HG03378 (cell line): Measurements from ENCODE around the gene BLTP3A.
"Not testable (repeated sequence)": the region's sequence is repeated elsewhere in the genome, so short reads cannot be mapped to it uniquely, and the experiment has no call there.

Source experiments
- ATAC-seq: cut with Tn5 transposase; IDR thresholded peaks from one replicate; pipeline ENCODE4 v1.9.1; 2021; ENCODE audit warnings: mild to moderate bottlenecking, moderate library complexity; ENCODE audit not compliant: unreplicated experiment

BLTP3A gene

DNA sequence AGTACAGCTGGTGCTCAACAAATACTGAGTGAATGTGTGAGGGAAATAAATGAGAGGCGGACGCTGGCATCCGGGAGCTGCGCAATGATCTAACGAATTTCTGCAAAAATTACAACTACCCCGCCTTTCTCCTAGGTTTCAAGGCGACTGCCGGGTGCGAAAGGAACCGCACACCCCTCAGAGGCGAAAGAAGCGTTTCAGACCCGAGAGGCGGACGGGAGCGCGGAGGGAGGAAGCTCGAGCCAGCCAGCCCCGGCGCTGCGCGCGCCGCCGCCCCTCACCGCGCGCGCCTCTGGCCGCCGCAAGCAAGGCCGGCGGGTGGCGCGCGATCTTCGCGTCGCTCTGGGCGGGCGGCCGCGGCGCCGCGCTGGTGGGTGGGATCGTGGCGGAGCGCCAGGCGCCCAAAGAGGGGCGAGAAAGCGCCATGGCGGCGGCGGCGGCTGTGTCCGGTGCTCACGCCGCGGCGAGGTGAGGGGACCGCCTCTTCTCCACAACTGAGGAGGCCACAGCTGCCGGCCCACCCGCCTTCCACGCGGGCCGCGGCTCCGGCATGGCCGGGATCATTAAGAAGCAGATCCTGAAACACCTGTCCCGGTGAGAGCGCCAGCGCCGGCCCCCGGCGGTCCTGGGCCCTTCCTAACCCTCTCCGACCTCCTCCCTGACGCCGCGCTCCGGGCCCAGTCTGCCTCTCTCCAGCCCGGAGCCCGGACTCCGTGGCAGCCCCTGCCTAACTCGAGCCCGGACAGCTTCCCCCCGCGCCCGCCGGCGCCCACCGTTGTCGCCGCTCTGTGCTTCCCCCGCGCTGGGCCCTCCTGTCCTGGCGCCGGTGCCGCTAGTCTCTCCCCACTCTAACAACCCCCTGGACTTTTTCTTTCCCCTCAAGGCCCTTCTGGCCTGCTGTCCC lies at the start of gene BLTP3A:
Gene BLTP3A, plus strand, starts transcription at position 383 of the 904 bp plus-strand sequence. Its CDS starts 168 bp downstream, at position 551.
- no peak for ATAC-seq

GRCh38 chr6:34742094-34742493 lies 49.8 kb upstream of the BLTP3A start:
- no peak for ATAC-seq

DNA sequence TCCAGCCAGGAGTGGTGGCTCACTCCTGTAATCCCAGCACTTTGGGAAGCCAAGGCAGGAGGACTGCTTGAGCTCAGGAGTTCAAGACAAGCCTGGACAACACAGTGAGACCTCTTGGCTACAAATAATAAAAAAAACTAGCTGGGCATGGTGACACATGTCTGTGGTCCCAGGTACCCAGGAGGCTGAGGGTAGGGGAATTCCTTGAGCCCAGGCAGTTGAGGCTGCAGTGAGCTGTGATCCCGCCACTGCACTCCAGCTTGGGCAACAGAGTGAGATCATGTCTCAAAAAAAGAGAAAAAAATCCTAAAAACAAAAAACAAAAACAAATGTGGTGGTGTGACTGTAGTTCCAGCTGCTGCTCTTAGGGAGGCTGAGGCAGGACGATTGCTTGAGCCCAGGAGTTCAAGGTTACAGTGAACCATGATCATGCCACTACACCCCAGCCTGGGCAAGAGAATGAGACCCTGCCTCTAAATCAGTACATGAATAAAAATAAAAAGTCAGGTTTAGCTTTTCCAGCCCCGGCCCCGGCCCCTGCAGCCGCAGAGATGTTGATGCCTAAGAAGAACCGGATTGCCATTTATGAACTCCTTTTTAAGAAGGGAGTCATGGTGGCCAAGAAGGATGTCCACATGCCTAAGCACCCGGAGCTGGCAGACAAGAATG lies 48.1 kb upstream of the BLTP3A start:
- ATAC-seq: no peak

DNA sequence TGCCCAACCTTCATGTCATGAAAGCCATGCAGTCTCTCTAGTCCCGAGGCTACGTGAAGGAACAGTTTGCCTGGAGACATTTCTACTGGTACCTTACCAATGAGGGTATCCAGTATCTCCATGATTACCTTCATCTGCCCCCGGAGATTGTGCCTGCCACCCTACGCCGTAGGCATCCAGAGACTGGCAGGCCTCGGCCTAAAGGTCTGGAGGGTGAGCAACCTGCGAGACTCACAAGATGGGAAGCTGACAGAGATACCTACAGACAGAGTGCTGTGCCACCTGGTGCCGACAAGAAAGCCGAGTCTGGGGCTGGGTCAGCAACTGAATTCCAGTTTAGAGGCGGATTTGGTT lies 47.6 kb upstream of the BLTP3A start:
- ATAC-seq: not testable (repeated sequence)

GRCh38 chr6:34745277-34746103 lies 46.4 kb upstream of the BLTP3A start:
- no peak for ATAC-seq

GRCh38 chr6:34746104-34746846 lies 45.6 kb upstream of the BLTP3A start:
- no peak for ATAC-seq

DNA sequence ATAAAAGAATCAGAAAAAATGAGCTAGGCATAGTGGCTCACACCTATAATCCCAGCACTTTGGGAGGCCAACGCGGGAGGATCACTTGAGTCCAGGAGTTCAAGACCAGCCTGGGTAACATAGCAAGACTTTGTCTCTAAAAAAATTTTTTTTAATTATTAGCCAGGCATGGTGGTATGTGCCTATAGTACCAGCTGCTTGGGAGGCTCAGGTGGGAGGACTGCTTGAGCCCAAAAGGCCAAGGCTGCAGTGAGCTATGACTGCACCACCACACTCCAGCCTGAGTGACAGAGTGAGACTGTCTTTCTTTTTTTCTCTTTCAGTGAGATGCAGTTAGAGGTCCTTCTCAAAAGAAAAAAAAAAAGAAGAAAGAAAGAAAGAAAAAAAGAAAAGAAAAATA lies 43.1 kb upstream of the BLTP3A start:
- no peak for ATAC-seq

GRCh38 chr6:34756513-34756856 lies 35.4 kb upstream of the BLTP3A start:
- ATAC-seq: not testable (repeated sequence)

GRCh38 chr6:34757687-34758274 lies 34.1 kb upstream of the BLTP3A start:
- no peak for ATAC-seq

DNA sequence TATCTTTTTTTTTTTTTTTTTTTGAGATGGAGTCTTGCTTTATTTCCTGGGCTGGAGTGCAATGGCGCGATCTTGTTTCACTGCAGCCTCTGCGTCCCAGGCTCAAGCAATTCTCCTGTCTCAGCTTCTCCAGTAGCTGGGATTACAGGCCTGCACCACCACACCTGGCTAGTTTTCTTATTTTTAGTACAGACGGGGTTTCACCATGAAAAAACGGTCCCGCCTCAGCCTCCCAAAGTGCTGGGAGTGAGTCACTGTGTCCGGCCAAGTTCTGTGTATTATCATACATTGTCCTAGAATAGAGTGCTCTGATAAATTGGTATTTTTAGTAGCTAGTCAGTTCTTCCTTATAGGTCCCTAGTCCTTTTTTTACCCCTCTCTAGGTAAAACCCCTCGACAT lies 31.8 kb upstream of the BLTP3A start:
- ATAC-seq: no peak

DNA sequence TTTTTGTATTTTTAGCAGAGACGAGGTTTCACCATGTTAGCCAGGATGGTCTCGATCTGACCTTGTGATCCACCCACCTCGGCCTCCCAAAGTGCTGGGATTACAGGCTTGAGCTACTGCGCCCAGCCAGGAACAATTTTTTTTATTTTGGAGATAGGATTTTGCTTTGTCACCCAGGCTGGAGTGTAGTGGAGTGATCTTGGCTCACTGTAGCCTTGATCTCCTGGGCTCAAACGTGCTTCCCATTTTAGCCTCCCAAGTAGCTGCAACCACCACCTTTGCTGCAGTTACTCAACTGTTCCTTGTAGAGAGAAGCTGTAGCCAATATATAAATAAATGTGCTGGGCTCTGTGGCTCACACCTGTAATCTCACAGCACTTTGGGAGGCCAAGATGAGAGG lies 30.2 kb upstream of the BLTP3A start:
- not testable (repeated sequence) for ATAC-seq

DNA sequence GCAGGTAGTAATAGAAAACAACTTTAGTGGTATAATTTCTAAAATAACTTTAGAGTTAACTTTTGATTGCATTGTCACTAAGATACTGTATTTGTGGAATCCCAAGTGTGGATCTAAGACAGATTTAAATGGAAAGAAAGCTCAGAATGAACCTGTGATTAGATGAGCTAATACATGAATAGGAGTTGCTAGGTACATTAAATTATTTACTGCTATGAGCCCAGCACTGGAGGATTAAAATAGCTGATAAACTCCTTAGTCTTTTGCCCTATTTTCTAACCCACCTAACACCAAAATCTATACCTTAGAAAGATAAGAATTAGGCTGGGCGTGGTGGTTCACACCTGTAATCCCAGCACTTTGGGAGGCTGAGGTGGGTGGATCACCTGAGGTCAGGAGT lies 23.7 kb upstream of the BLTP3A start:
- no peak for ATAC-seq

DNA sequence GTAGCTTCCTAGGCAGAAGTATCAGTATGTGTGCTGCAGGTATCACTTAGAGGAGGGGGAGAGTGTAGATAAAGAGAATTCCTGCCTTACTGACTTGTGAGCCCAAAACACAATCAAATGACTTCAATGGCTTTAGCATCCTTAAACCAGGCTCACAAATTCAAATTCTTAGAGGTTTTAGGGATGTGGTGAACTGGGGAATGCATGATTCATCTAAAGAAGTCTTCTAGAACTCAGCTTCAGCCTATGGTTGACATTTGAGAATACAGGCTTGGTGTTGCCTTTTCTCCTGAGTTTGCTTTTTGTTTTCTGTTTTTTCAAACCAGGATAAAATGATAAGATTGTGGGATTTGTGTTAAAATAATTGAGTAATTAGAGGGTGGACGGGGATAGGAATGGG lies 20.2 kb upstream of the BLTP3A start:
- ATAC-seq: no peak

GRCh38 chr6:34772940-34773339 lies 18.9 kb upstream of the BLTP3A start:
- no peak for ATAC-seq

GRCh38 chr6:34773916-34774315 lies 18.0 kb upstream of the BLTP3A start:
- no peak for ATAC-seq

- no peak for ATAC-seq
Observed at GRCh38 chr6:34774967-34775366, 16.9 kb upstream of the BLTP3A start.

DNA sequence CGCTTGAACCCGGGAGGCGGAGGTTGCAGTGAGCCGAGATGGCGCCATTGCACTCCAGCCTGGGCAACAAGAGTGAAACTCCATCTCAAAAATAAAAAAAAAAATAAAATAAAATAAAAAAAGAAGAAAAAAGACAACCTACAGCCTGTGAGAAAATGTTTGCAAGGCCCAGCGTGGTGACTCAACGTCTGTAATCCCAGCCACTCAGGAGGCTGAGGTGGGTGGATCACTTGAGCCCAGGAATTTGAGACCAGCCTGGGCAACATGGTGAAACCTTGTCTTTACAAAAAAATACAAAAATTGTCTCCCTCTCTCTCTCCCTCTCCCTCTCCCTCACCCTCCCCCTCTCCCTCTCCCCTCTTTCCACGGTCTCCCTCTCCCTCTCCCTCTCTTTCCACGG lies 6.5 kb upstream of the BLTP3A start:
- not testable (repeated sequence) for ATAC-seq

DNA sequence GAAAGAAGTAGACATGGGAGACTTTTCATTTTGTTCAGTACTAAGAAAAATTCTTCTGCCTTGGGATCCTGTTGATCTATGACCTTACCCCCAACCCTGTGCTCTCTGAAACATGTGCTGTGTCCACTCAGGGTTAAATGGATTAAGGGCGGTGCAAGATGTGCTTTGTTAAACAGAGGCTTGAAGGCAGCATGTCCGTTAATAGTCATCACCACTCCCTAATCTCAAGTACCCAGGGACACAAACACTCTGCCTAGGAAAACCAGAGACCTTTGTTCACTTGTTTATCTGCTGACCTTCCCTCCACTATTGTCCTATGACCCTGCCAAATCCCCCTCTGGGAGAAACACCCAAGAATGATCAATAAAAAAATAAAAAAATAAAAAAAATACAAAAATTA lies 4.7 kb upstream of the BLTP3A start:
- not testable (repeated sequence) for ATAC-seq

- ATAC-seq: no peak
Observed at GRCh38 chr6:34788111-34788510, 3.8 kb upstream of the BLTP3A start.

DNA sequence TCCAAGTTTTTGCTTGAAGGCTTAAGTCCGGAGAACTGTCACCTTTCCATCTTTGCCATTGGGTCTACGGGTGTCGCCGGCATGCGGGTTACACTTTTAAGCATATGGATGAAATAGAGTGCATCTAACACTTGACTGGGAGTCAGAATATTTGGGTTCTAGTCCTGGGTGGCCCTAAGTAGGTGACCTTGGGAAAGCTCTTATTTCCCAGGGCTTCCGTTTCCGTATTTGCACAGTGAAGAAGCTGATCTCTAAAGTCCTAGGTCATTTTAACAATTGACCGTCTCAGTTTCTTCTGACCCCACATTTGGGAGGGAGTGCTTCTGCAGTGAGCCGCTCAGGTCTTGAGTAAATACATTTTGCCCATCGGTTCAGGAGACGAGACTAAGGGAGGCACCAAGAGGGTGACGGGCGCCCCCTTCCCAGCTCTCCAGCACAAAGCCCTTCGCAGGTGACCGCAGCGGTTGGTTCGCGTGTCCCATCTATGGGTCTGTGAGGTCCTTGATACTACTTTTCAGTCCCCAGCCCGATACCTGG lies 651 bp upstream of the BLTP3A start:
- no peak for ATAC-seq
